HepG2 (cell line): ENCODE results near the gene CENPP. TPM values are rescaled to one million over a fixed set of nuclear protein-coding genes. Genes with fewer than 3 reads are reported as not detected.

ENCODE experiments used
- ATAC-seq: fragments of 200-7000 bp; cut with Tn5 transposase; 3 replicates; pipeline ENCODE4 v1.9.1; 2020; ENCODE audit warnings: mild to moderate bottlenecking, moderate library complexity
- BruUV-seq: library from RNA; stranded (reverse); fragments of 400-500 nt; replicated peaks from 2 replicates; lab custom pipeline; 2021; lab: Mats Ljungman, UMichigan
- CTCF ChIA-PET: fragments of 300-600 bp; formaldehyde crosslinking; extraction: SDS; loops from one replicate; lab custom pipeline; 2021; ENCODE audit warnings: low total read pairs, inconsistent platforms, low intra/inter-chr PET ratio; lab: Yijun Ruan, JAX
- POLR2A ChIA-PET: fragments of 350-600 bp; sonication (Branson Sonifier 250); formaldehyde crosslinking; loops from one replicate; lab custom pipeline; 2020; ENCODE audit warnings: antibody characterized with exemption, inconsistent platforms; lab: Yijun Ruan, JAX
- DNase-seq: peaks from one replicate; pipeline ENCODE4 v3.0.0-alpha.2; 2015; ENCODE audit warnings: low spot score
- FAIRE-seq: peaks from 3 replicates; lab custom pipeline; 2011; peaks lifted over from hg19 to GRCh38; lab: Jason Lieb, UNC
- H2AFZ ChIP-seq: one replicate; pipeline ENCODE4 v1.6.1; 2011; ENCODE audit warnings: low read length, inconsistent platforms
- H3K27ac ChIP-seq: fragments of 300-600 bp; 3 replicates; pipeline ENCODE4 v1.8.0; 2011; ENCODE audit warnings: mixed run types, mild to moderate bottlenecking, mixed read lengths, low read length, inconsistent platforms; ENCODE audit not compliant: insufficient read depth; ENCODE audit errors: extremely low read length
- H3K27me3 ChIP-seq, 2 experiments: fragments of 200-600 bp in 1 of 2; 2 replicates in 1 of 2; 3 replicates in 1 of 2; pipeline versions ENCODE4 v1.6.0 to v1.8.0; 2011; ENCODE audit warnings: low read length in 2 of 2, mild to moderate bottlenecking in 2 of 2, moderate library complexity in 2 of 2, inconsistent platforms in 1 of 2; ENCODE audit not compliant: insufficient read depth in 2 of 2, control insufficient read depth in 1 of 2
- H3K36me3 ChIP-seq, 2 experiments: fragments of 200-600 bp in 1 of 2; replicated peaks in 1 of 2; 2 replicates in 1 of 2; 3 replicates in 1 of 2; pipeline versions ENCODE4 v1.5.1 to v1.8.0; 2011; ENCODE audit warnings: low read length in 2 of 2, inconsistent platforms in 1 of 2; ENCODE audit not compliant: insufficient read depth in 2 of 2, control insufficient read depth in 1 of 2
- H3K4me1 ChIP-seq: 2 replicates; pipeline ENCODE4 v1.5.1; 2012; ENCODE audit warnings: low read length, inconsistent platforms; ENCODE audit not compliant: insufficient read depth
- H3K4me2 ChIP-seq: 2 replicates; pipeline ENCODE4 v1.6.0; 2011; ENCODE audit warnings: low read depth, low read length, inconsistent platforms
- H3K4me3 ChIP-seq, 3 experiments: fragments of 200-600 bp in 1 of 3; sonication (generic), shearing (Covaris generic) in 1 of 3; replicated peaks in 1 of 3; 2 replicates each; pipeline ENCODE4 v1.5.1; 2011 to 2016; ENCODE audit warnings: low read length in 3 of 3, inconsistent platforms in 2 of 3, low read depth in 2 of 3, mild to moderate bottlenecking in 2 of 3, control low read depth in 1 of 3, mixed read lengths in 1 of 3; ENCODE audit not compliant: insufficient read depth in 1 of 3
- H3K79me2 ChIP-seq: one replicate; pipeline ENCODE4 v1.6.1; 2011; ENCODE audit warnings: low read length, inconsistent platforms; ENCODE audit not compliant: insufficient read depth
- H3K9ac ChIP-seq: 2 replicates; pipeline ENCODE4 v1.6.0; 2011; ENCODE audit warnings: mild to moderate bottlenecking, low read depth, low read length, inconsistent platforms; ENCODE audit not compliant: insufficient read depth
- H3K9me3 ChIP-seq: 2 replicates; pipeline ENCODE4 v1.5.1; 2012; ENCODE audit warnings: mild to moderate bottlenecking, low read length
- H4K20me1 ChIP-seq: 2 replicates; pipeline ENCODE4 v1.6.0; 2011; ENCODE audit warnings: inconsistent platforms, mild to moderate bottlenecking, low read length, moderate library complexity; ENCODE audit not compliant: insufficient read depth
- CC2D1A ChIP-seq: sonication (generic); formaldehyde crosslinking; IDR thresholded peaks from 2 replicates; pipeline ENCODE4 v1.8.1; 2023; ENCODE audit warnings: mild to moderate bottlenecking, missing genetic modification reagents
- CENPX ChIP-seq: sonication (generic); formaldehyde crosslinking; IDR thresholded peaks from 2 replicates; pipeline ENCODE4 v1.9.0; 2021; ENCODE audit warnings: mild to moderate bottlenecking, missing genetic modification reagents, moderate library complexity
- HNF4A ChIP-seq: sonication (generic); formaldehyde crosslinking; IDR thresholded peaks from 2 replicates; pipeline ENCODE4 v1.4.0; 2020; ENCODE audit warnings: missing genetic modification reagents
- NBN ChIP-seq: fragments of 450-650 bp; conservative IDR thresholded peaks from 2 replicates; pipeline ENCODE4 v1.6.1; 2017
- PHB2 ChIP-seq: fragments of 450-650 bp; IDR thresholded peaks from 2 replicates; pipeline ENCODE4 v1.6.1; 2018; ENCODE audit not compliant: partially characterized antibody
- RCOR2 ChIP-seq: IDR thresholded peaks from 2 replicates; pipeline ENCODE4 v1.6.1; 2016; ENCODE audit warnings: missing biosample characterization, missing genetic modification reagents
- SP140L ChIP-seq: sonication (generic); formaldehyde crosslinking; IDR thresholded peaks from 2 replicates; pipeline ENCODE4 v1.4.0; 2020; ENCODE audit warnings: missing genetic modification reagents, borderline replicate concordance
- THYN1 ChIP-seq: sonication (generic); formaldehyde crosslinking; IDR thresholded peaks from 2 replicates; pipeline ENCODE4 v1.8.1; 2023; ENCODE audit warnings: low read depth, mild to moderate bottlenecking, moderate library complexity, missing genetic modification reagents, borderline replicate concordance
- ZNF253 ChIP-seq: sonication (generic); formaldehyde crosslinking; IDR thresholded peaks from 2 replicates; pipeline ENCODE4 v1.8.0; 2022; ENCODE audit warnings: mild to moderate bottlenecking, missing genetic modification reagents, borderline replicate concordance
- ZNF335 ChIP-seq: sonication (generic); formaldehyde crosslinking; IDR thresholded peaks from 2 replicates; pipeline ENCODE4 v1.4.0; 2020; ENCODE audit warnings: missing genetic modification reagents
- ZNF501 ChIP-seq: sonication (generic); formaldehyde crosslinking; IDR thresholded peaks from 2 replicates; pipeline ENCODE4 v1.5.1; 2020; ENCODE audit warnings: mild to moderate bottlenecking, moderate library complexity, missing genetic modification reagents
- ZNF768 ChIP-seq: sonication (generic); formaldehyde crosslinking; IDR thresholded peaks from 2 replicates; pipeline ENCODE4 v1.4.0; 2020; ENCODE audit warnings: missing genetic modification reagents
- ZNF790 ChIP-seq: sonication (generic); formaldehyde crosslinking; IDR thresholded peaks from 2 replicates; pipeline ENCODE4 v1.8.0; 2022; ENCODE audit warnings: missing genetic modification reagents, mild to moderate bottlenecking, borderline replicate concordance
- ZSCAN31 ChIP-seq: sonication (generic); formaldehyde crosslinking; IDR thresholded peaks from 2 replicates; pipeline ENCODE4 v1.5.0; 2020; ENCODE audit warnings: low read depth, mild to moderate bottlenecking, missing genetic modification reagents
- WGBS: methylation state at CpG from one replicate; pipeline ENCODE4 v1.1.6; 2017; ENCODE audit warnings: low lambda C conversion rate; 5-methylcytosine and 5-hydroxymethylcytosine counted together
- in situ Hi-C: cut with HindIII; loops from 2 replicates; pipeline ENCODE4 v1.10.0; 2017; ENCODE audit warnings: low pct_unique_long_range_greater_than_20kb; ENCODE audit not compliant: extremely low pct_ligation_motif_present
- intact Hi-C: fragments of 100-400 bp; cut with micrococcal nuclease; formaldehyde crosslinking; loops from one replicate; pipeline ENCODE4 v1.10.0; 2022; ENCODE audit not compliant: unreplicated experiment
- polyA plus RNA-seq, 8 experiments: library from polyadenylated mRNA; depleted of rRNA in 3 of 8; stranded (reverse) in 7 of 8; unstranded in 1 of 8; fragments of >200 nt; fragmentation: Illumina TruSeq in 4 of 8; extraction: Trizol in 4 of 8; gene quantifications; 2 replicates each; pipeline versions ENCODE4 v1.2.1 to v1.2.3, GENCODE V29; 2011 to 2016; ENCODE audit warnings: low read depth in 4 of 8, missing spikeins in 1 of 8, mixed read lengths in 1 of 8; ENCODE audit not compliant: insufficient read depth in 1 of 8
- total RNA-seq, 5 experiments: library from RNA; depleted of rRNA; stranded (reverse); fragments of >200 nt; fragmentation: Illumina TruSeq; extraction: Trizol; gene quantifications; 2 replicates each; pipeline ENCODE4 v1.2.3, GENCODE V29; 2016; ENCODE audit warnings: low read depth in 1 of 5
- TF ChIP-seq, protein P1 (sequence below): sonication (generic); formaldehyde crosslinking; IDR thresholded peaks from 2 replicates; pipeline ENCODE4 v1.8.0; 2022; ENCODE audit warnings: mild to moderate bottlenecking, missing genetic modification reagents, moderate library complexity
- TF ChIP-seq, protein P2 (sequence below): sonication (generic); formaldehyde crosslinking; IDR thresholded peaks from 2 replicates; pipeline ENCODE4 v1.4.0; 2020; ENCODE audit warnings: missing genetic modification reagents, mild to moderate bottlenecking, borderline replicate concordance
- TF ChIP-seq, protein P3 (sequence below): sonication (generic); formaldehyde crosslinking; IDR thresholded peaks from 2 replicates; pipeline ENCODE4 v1.8.1; 2023; ENCODE audit warnings: missing genetic modification reagents, inconsistent platforms, borderline replicate concordance

CENPP gene
- total and polyA plus RNA-seq, 2 of the 13 experiments (the other 11 are each of a cell fraction or from before 2014, with no cell fraction given) = 2.0 to 11.4 TPM

DNA sequence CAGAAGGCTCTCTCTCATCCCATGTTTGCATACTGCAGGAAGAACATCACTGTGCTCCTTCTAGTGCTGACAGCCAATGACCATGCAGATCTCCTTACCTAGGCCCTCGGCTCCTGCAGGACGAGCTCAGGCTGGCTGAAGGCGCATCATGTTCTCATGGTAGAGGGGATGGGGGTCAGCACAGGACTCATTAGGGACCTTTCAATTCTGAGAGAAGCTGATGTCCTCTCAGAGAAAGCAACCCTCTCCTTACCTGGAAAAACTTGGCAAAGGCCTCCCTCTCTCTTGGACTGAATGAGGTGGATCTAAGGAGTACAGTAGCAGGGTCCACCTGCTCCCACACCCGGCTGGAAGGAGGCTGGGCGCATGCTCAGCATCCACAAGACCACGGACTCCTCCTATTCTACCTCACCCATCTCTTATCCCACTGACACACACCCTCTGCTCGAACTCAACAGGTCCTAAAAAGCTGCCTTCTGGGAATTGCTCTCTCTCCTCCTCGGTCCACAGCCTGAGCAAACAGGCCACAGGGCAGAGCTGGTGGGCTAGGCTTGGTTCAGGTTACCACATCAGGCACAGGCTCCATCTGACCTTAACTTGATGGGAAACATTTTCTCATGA is 341.3 kb downstream of the CENPP start:
- Histone ChIP-seq H3K4me1 (peaks cover 42% of the 10 kb centered on the region), H3K27ac (no peak overlapping the region), H3K9ac (no peak overlapping the region), H3K79me2 (peaks cover 42% of the 10 kb centered on the region), H3K4me2 (no peak overlapping the region), H3K36me3 (peaks cover 2 to 12% of the 10 kb centered on the region in 2 experiments; a peak in 2 of 5 replicates), H3K27me3 (no peaks in the 10 kb centered on the region; a peak in 1 of 5 replicates), H4K20me1 (peaks cover 4% of the 10 kb centered on the region; the same call in 1 of the 2 replicates), H3K9me3 (no peaks in the 10 kb centered on the region), H3K4me3 (no peak overlapping the region), H2AFZ (no peak overlapping the region)
- ATAC-seq = no peak
- in situ Hi-C loops = no loop called here
- POLR2A ChIA-PET = no interaction called here
- DNase-seq = no peak
- WGBS = 94% methylated on average over 8 of the region's 8 CpGs
- CTCF ChIA-PET = no interaction called here
- no peak for TF ChIP-seq ZNF501 (CRISPR knock-in tag)
- no peak for TF ChIP-seq ZSCAN31 (CRISPR knock-in tag)
- no peak for TF ChIP-seq ZNF253
- no peak for TF ChIP-seq PHB2
- TF ChIP-seq RCOR2 (CRISPR knock-in tag) = no peak
- TF ChIP-seq THYN1 = no peak
- TF ChIP-seq, protein P1, sequence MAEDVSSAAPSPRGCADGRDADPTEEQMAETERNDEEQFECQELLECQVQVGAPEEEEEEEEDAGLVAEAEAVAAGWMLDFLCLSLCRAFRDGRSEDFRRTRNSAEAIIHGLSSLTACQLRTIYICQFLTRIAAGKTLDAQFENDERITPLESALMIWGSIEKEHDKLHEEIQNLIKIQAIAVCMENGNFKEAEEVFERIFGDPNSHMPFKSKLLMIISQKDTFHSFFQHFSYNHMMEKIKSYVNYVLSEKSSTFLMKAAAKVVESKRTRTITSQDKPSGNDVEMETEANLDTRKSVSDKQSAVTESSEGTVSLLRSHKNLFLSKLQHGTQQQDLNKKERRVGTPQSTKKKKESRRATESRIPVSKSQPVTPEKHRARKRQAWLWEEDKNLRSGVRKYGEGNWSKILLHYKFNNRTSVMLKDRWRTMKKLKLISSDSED (CRISPR knock-in tag) = no peak
- TF ChIP-seq, protein P2, sequence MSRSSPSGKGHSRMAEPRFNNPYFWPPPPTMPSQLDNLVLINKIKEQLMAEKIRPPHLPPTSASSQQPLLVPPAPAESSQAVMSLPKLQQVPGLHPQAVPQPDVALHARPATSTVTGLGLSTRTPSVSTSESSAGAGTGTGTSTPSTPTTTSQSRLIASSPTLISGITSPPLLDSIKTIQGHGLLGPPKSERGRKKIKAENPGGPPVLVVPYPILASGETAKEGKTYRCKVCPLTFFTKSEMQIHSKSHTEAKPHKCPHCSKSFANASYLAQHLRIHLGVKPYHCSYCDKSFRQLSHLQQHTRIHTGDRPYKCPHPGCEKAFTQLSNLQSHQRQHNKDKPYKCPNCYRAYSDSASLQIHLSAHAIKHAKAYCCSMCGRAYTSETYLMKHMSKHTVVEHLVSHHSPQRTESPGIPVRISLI (CRISPR knock-in tag) = no peak
- TF ChIP-seq CC2D1A (CRISPR knock-in tag) = no peak
- TF ChIP-seq HNF4A (CRISPR knock-in tag) = no peak
- no peak for TF ChIP-seq CENPX (CRISPR knock-in tag)
- TF ChIP-seq ZNF790 (CRISPR knock-in tag) = no peak
- TF ChIP-seq ZNF335 = no peak
- TF ChIP-seq NBN = no peak
- TF ChIP-seq, protein P3, sequence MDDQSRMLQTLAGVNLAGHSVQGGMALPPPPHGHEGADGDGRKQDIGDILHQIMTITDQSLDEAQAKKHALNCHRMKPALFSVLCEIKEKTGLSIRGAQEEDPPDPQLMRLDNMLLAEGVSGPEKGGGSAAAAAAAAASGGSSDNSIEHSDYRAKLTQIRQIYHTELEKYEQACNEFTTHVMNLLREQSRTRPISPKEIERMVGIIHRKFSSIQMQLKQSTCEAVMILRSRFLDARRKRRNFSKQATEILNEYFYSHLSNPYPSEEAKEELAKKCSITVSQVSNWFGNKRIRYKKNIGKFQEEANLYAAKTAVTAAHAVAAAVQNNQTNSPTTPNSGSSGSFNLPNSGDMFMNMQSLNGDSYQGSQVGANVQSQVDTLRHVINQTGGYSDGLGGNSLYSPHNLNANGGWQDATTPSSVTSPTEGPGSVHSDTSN (CRISPR knock-in tag) = no peak
- no peak for TF ChIP-seq SP140L
- TF ChIP-seq ZNF768 (CRISPR knock-in tag) = no peak
- no peak for FAIRE-seq
- BruUV-seq = no TSS peak
- intact Hi-C loops = no loop called here
